ENCODE results near the gene CXorf38. TPM values are rescaled to one million over a fixed set of nuclear protein-coding genes. Genes with fewer than 3 reads are reported as not detected.

Gene CXorf38
- total and polyA plus RNA-seq, 9 of the 15 experiments (the other 6 are each of a cell fraction or from before 2014, with no cell fraction given) = 1.2 to 12.8 (median 8.4) TPM

GRCh38 chrX:40661489-40661888, 14.1 kb upstream of the CXorf38 start:
- H3K4me3 ChIP-seq = no peak overlapping the region
- no peaks in the 10 kb centered on the region for H3K4me1 ChIP-seq (replicated peaks in 1 of 2; ENCODE audit: control insufficient read depth in 2 of 2, insufficient read depth in 2 of 2, low read length in 2 of 2)
- ChIA-PET POLR2A (interaction anchor here (1.0 kb wide), 1 partner anchor 13 kb away, joined by 3 read pairs; no protein-coding TSS in a partner anchor), CTCF (ENCODE audit: low intra/inter-chr PET ratio) (no interaction called here)
- H3K27me3 ChIP-seq (ENCODE audit: control insufficient read depth in 2 of 2, insufficient read depth in 2 of 2, low read length in 2 of 2) = no peaks in the 10 kb centered on the region
- intact Hi-C loops (cut with micrococcal nuclease) = no loop called here
- no peaks in the 10 kb centered on the region for H4K20me1 ChIP-seq (replicated peaks; ENCODE audit: control insufficient read depth, insufficient read depth, low read length)
- DNase-seq (ENCODE audit: extremely low read depth in 1 of 4, low spot score in 3 of 4) (no peak), ATAC-seq (no peak), FAIRE-seq (no peak)
- no peak overlapping the region for H3K9ac ChIP-seq (ENCODE audit: insufficient read depth in 1 of 2, low read depth in 2 of 2, low read length in 2 of 2)
- BruUV-seq (replicated peaks) = no TSS peak
- peaks cover 45% of the 10 kb centered on the region; the same call in 2 of the 3 replicates for H3K36me3 ChIP-seq (ENCODE audit: control insufficient read depth, insufficient read depth, low read length)
- H3K79me2 ChIP-seq (ENCODE audit: control insufficient read depth, insufficient read depth, low read length) = no peaks in the 10 kb centered on the region
- no peaks in the 10 kb centered on the region for H3K9me1 ChIP-seq (ENCODE audit: control insufficient read depth, insufficient read depth, low read length)
- H3K27ac ChIP-seq (ENCODE audit: extremely low read depth, low read depth, low read length) = no peak overlapping the region
- H3K4me2 ChIP-seq (ENCODE audit: insufficient read depth, low read length) = no peak overlapping the region
- H3K9me3 ChIP-seq (replicated peaks; ENCODE audit: control insufficient read depth, insufficient read depth, low read depth, low read length) = no peaks in the 10 kb centered on the region
- 95% methylated on average over 2 of the region's 2 CpGs for WGBS (ENCODE audit: insufficient coverage, low coverage, missing lambda C conversion rate)
- no peak overlapping the region for H2AFZ ChIP-seq (ENCODE audit: low read depth, low read length)
- in situ Hi-C loops (cut with MboI) = no loop called here
- TF ChIP-seq CAMTA2 (CRISPR knock-in tag; conservative IDR thresholded peaks at IDR 0.05) = no peak
- TF ChIP-seq MYBL2 (IDR thresholded peaks at IDR 0.05; ENCODE audit: low read depth) = no peak
- no peak for TF ChIP-seq MYBL2 (CRISPR knock-in tag; IDR thresholded peaks at IDR 0.05; ENCODE audit: borderline replicate concordance)
- TF ChIP-seq ZNF589 (CRISPR knock-in tag; IDR thresholded peaks at IDR 0.05; ENCODE audit: low read depth) = no peak
- no peak for TF ChIP-seq CEBPG (CRISPR knock-in tag; IDR thresholded peaks at IDR 0.05)
- TF ChIP-seq CEBPG (tag; conservative IDR thresholded peaks at IDR 0.05 in 1 of 2, IDR thresholded peaks at IDR 0.05 in 1 of 2) = no peak
- no peak for TF ChIP-seq ZNF551 (CRISPR knock-in tag; IDR thresholded peaks at IDR 0.05)
- no peak for TF ChIP-seq BHLHE40 (IDR thresholded peaks at IDR 0.05; ENCODE audit: low read length)
- TF ChIP-seq GABPA (tag; conservative IDR thresholded peaks at IDR 0.05; ENCODE audit: low read depth) = no peak
- TF ChIP-seq NR2C1 (IDR thresholded peaks at IDR 0.05) = no peak
- no peak for TF ChIP-seq NR2C1 (tag; IDR thresholded peaks at IDR 0.05)
- TF ChIP-seq MIER1 (IDR thresholded peaks at IDR 0.05; ENCODE audit: low read depth) = no peak
- no peak for TF ChIP-seq CTCF (IDR thresholded peaks at IDR 0.05 in 2 of 3, conservative IDR thresholded peaks at IDR 0.05 in 1 of 3; ENCODE audit: insufficient read depth in 2 of 3, low read depth in 1 of 3, low read length in 3 of 3)
- no peak for TF ChIP-seq HSF4 (CRISPR knock-in tag; IDR thresholded peaks at IDR 0.05; ENCODE audit: borderline replicate concordance)

All from K562 (cell line).